H1 (cell line): Measurements from ENCODE around the gene CSRNP3.

Source experiments
- CREB1 ChIP-seq: IDR thresholded peaks from 2 replicates; pipeline ENCODE4 v1.6.1; 2012; ENCODE audit warnings: inconsistent platforms
- EZH2 ChIP-seq: fragments of 200-600 bp; sonication (generic); IDR thresholded peaks from 2 replicates; pipeline ENCODE4 v1.7.1; 2012; ENCODE audit warnings: low read depth, mild to moderate bottlenecking, moderate library complexity, low read length, inconsistent platforms; ENCODE audit not compliant: severe bottlenecking
- POLR2AphosphoS5 ChIP-seq: IDR thresholded peaks from 2 replicates; pipeline ENCODE4 v1.6.1; 2011; ENCODE audit warnings: low read depth, low read length
- TAF1 ChIP-seq: IDR thresholded peaks from 2 replicates; pipeline ENCODE4 v1.6.1; 2011; ENCODE audit warnings: mild to moderate bottlenecking, low read depth, low read length
- YY1 ChIP-seq: IDR thresholded peaks from 2 replicates; pipeline ENCODE4 v1.6.1; 2011; ENCODE audit warnings: low read depth, mild to moderate bottlenecking, low read length

DNA sequence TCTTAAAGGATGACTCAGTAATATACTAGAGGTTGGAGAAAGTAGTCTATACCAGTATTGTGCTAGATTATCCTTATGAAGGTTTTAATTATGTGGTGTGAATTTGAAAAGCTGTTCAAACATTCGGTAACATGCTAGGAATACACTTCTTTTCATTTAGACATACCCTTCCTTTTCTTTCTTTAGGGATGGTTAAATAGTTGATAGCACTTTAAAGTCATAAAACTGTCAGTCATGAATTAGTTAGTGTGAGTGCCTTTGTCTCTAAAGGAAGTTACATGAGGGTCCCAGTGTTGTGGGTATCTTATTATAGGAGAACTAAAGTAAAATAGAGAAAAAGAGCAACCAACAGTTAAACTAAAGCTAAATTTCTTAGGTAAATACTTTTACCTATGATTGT lies 149.3 kb downstream of the CSRNP3 start:
- TF ChIP-seq CREB1: no peak
- TF ChIP-seq TAF1: no peak
- TF ChIP-seq EZH2: no peak
- TF ChIP-seq YY1: no peak
- no peak for TF ChIP-seq POLR2AphosphoS5
